CD4-positive, alpha-beta T cell treated with Interferon alpha-2 for 1 hour (primary cell): ENCODE data around the gene PDHX.
"Not testable (repeated sequence)": the region's sequence is repeated elsewhere in the genome, so short reads cannot be mapped to it uniquely, and the experiment has no call there.

Experiments
- DNase-seq, 2 donors: peaks; one replicate each; pipeline ENCODE4 v3.0.0-alpha.2; 2020 to 2022

PDHX gene

GRCh38 chr11:35028007-35028406 lies 111.6 kb downstream of the PDHX start:
- not testable (repeated sequence) for DNase-seq

- peak; percentile 51 to 75 for DNase-seq
Measured at GRCh38 chr11:35029979-35030682, 113.7 kb downstream of the PDHX start.

- peak; percentile 41 to 71 for DNase-seq
Measured at GRCh38 chr11:35030716-35031213, 114.3 kb downstream of the PDHX start.

GRCh38 chr11:35031346-35031745 lies 114.9 kb downstream of the PDHX start:
- DNase-seq = no peak

GRCh38 chr11:35031867-35032266 lies 115.4 kb downstream of the PDHX start:
- DNase-seq = no peak

- no peak for DNase-seq
Measured at GRCh38 chr11:35033011-35033410, 116.6 kb downstream of the PDHX start.

GRCh38 chr11:35034401-35034800 lies 118.0 kb downstream of the PDHX start:
- DNase-seq = no peak

- peak in 1 of 2 donors; percentile 43 for DNase-seq
Measured at GRCh38 chr11:35035894-35036408, 119.5 kb downstream of the PDHX start.

GRCh38 chr11:35036639-35037038 lies 120.2 kb downstream of the PDHX start:
- no peak for DNase-seq

GRCh38 chr11:35038211-35038928 lies 122.0 kb downstream of the PDHX start:
- DNase-seq = no peak

GRCh38 chr11:35039076-35039475 lies 122.7 kb downstream of the PDHX start:
- no peak for DNase-seq

GRCh38 chr11:35040221-35040942 lies 124.0 kb downstream of the PDHX start:
- DNase-seq = peak; percentile 60 to 82

- DNase-seq = no peak
Measured at GRCh38 chr11:35041070-35041554, 124.7 kb downstream of the PDHX start.

- DNase-seq = no peak
Measured at GRCh38 chr11:35042224-35042623, 125.8 kb downstream of the PDHX start.

GRCh38 chr11:35042913-35043312 lies 126.5 kb downstream of the PDHX start:
- no peak for DNase-seq

GRCh38 chr11:35043936-35044335 lies 127.5 kb downstream of the PDHX start:
- DNase-seq = no peak

GRCh38 chr11:35045236-35045820 lies 128.9 kb downstream of the PDHX start:
- peak; percentile 91 to 94 for DNase-seq
